ENCODE results near the gene ERLEC1. TPM values are rescaled to one million over a fixed set of nuclear protein-coding genes. Genes with fewer than 3 reads are reported as not detected.
A peak's percentile ranks its signal among the peaks of the same experiment; 100 is the strongest.
"Not testable (repeated sequence)": the region's sequence is repeated elsewhere in the genome, so short reads cannot be mapped to it uniquely, and the experiment has no call there.

ERLEC1 gene
- total RNA-seq, 6 experiments from 2014 or later, result 18.0 to 40.0 (median 22.1) TPM

DNA sequence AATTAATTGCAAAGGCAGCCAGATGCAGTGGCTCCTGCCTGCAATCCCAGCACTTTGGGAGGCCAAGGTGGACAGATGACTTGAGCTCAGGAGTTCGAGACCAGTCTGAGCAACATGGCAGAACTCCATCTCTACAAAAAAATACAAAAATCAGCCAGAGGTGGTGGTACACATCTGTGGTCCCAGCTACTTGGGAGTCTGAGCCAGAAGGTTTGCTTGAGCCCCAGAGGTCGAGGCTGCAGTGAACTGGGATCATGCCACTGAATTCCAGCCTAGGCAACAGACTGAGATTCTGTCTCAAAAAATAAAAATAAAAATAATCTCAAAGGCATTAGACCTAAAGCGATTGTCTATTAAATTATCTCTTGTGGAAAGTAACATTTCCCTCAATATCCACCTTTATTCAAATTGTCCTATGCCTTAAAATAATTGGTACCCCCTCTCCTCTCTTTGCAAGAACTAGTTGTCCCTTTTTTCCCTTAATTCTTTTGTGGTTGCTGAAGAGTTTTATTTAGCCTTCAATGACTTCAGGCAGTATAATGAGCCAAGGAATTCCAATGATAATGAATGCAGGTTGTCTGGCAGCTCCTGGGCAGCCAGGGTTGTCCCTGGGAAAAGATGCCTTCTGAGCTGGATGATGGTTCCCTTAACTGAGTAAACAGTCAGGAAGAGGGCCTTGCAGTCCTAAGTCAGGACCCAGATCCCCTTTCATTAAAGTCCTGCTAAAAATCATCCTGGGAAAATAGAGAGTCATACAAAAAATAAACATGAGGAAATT is 40.7 kb downstream of the ERLEC1 start:
- Histone ChIP-seq H3K9me3 (no peaks in the 10 kb centered on the region), H3K27ac (peak overlapping the region; percentile 7 to 87 (median 75)), H3K36me3 (peaks cover 0 to under 1% (median 0%) of the 10 kb centered on the region in 4 donors), H3K27me3 (no peaks in the 10 kb centered on the region), H3K4me1 (peaks cover 0 to 45% (median 19%) of the 10 kb centered on the region in 4 donors), H3K4me3 (no peak overlapping the region)
- 49% methylated on average over 3 of the region's 3 CpGs for WGBS (ENCODE audit: insufficient coverage, low coverage, low lambda C conversion rate, missing lambda C conversion rate)
- no peak for ATAC-seq
- TF ChIP-seq, protein P1, sequence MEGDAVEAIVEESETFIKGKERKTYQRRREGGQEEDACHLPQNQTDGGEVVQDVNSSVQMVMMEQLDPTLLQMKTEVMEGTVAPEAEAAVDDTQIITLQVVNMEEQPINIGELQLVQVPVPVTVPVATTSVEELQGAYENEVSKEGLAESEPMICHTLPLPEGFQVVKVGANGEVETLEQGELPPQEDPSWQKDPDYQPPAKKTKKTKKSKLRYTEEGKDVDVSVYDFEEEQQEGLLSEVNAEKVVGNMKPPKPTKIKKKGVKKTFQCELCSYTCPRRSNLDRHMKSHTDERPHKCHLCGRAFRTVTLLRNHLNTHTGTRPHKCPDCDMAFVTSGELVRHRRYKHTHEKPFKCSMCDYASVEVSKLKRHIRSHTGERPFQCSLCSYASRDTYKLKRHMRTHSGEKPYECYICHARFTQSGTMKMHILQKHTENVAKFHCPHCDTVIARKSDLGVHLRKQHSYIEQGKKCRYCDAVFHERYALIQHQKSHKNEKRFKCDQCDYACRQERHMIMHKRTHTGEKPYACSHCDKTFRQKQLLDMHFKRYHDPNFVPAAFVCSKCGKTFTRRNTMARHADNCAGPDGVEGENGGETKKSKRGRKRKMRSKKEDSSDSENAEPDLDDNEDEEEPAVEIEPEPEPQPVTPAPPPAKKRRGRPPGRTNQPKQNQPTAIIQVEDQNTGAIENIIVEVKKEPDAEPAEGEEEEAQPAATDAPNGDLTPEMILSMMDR (IDR thresholded peaks at IDR 0.05), result no peak
- no peak for TF ChIP-seq POLR2A (IDR thresholded peaks at IDR 0.05)
- no peak for DNase-seq
- intact Hi-C loops (cut with DNase I), result no loop called here

DNA sequence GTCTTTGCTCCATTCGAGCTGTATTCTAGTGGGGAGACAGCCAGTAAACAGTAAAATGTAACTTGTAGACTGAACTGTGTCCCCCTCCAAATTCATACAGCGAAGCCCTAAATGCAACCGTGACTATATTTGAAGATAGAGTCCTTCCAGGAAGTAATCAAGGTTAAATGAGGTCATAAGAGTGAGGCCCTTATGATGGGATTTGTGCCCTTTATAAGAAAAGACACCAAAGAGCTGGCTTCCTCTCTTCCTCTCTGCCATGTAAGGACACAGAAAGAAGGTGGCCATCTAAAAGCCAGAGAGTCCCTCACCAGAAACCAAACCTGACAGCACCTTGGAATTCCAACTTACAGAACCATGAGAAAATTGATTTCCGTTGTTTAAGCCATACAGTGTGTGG is 41.5 kb downstream of the ERLEC1 start:
- no peak for TF ChIP-seq POLR2A (IDR thresholded peaks at IDR 0.05)
- TF ChIP-seq, protein P1 (IDR thresholded peaks at IDR 0.05), result no peak
- Histone ChIP-seq H3K4me1 (peaks cover 0 to 45% (median 19%) of the 10 kb centered on the region in 4 donors), H3K36me3 (peaks cover 0 to 3% (median 0%) of the 10 kb centered on the region in 4 donors), H3K27me3 (no peaks in the 10 kb centered on the region), H3K27ac (peak overlapping the region in 2 of 3 donors; percentile 75 to 87), H3K9me3 (no peaks in the 10 kb centered on the region), H3K4me3 (no peak overlapping the region)
- DNase-seq, result no peak
- intact Hi-C loops (cut with DNase I), result no loop called here
- 96% methylated on average over 4 of the region's 4 CpGs for WGBS (ENCODE audit: insufficient coverage, low coverage, low lambda C conversion rate, missing lambda C conversion rate)
- no peak for ATAC-seq

DNA sequence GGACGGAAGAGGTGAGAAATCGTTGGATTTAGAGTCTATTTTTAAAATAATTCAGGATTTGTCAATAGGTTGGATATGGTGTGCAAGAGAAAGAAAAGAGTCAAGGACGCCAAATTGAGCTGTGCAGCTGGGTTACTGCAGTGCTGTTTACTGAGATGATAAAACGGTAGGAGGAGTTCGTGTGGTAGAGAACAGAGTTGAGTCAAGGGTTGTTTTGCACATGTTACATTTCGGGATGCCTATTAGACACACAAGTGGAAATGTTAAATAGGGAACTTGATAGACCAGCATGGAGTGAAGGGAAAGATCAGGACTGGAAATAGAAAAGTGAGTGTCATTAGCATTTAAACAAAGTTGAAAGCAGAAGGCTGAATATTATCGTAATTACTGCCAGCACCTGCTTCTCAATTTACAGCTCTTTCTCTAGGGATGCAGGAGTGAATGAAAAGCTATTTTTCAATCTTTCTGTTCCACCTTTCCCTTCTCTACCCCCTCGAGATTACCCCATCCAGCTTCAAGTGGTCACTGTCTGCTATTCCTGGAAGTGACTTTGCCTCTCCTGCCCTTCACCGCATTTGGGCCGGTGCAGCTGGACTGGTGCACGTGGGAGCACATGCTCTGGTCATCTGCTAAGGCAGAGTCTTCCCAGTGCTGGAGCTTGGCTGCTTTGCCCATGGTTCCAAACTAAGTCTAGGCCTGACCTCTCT is 42.6 kb downstream of the ERLEC1 start:
- Histone ChIP-seq H3K4me1 (peaks cover 0 to 45% (median 19%) of the 10 kb centered on the region in 4 donors), H3K9me3 (no peaks in the 10 kb centered on the region), H3K27ac (peak overlapping the region in 2 of 3 donors; percentile 75 to 87), H3K4me3 (no peak overlapping the region), H3K36me3 (peaks cover 0 to 3% (median 0%) of the 10 kb centered on the region in 4 donors), H3K27me3 (no peaks in the 10 kb centered on the region)
- 53% methylated on average over 9 of the region's 11 CpGs for WGBS (ENCODE audit: insufficient coverage, low coverage, low lambda C conversion rate, missing lambda C conversion rate)
- intact Hi-C loops (cut with DNase I), result no loop called here
- peak; percentile 67 to 86 (median 75) for ATAC-seq
- DNase-seq, result peak; percentile 36 to 84 (median 65)
- TF ChIP-seq, protein P1 (IDR thresholded peaks at IDR 0.05), result no peak
- no peak for TF ChIP-seq POLR2A (IDR thresholded peaks at IDR 0.05)

DNA sequence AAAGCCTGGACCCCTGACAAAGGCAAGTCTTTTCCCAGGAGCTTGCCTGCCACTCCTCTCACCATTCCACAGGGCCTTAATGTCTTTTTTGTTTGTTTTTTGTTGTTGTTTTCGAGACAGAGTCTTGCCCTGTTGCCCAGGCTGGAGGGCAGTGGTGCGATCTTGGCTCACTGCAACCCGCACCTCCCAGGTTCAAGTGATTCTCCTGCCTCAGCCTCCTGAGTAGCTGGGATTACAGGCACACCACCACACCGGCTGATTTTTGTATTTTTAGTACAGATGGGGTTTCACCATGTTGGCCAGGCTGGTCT is 43.1 kb downstream of the ERLEC1 start:
- H3K9me3 ChIP-seq; H3K36me3 ChIP-seq; H3K27me3 ChIP-seq; ATAC-seq; H3K4me3 ChIP-seq; DNase-seq; intact Hi-C loops (cut with DNase I): not testable (repeated sequence)
- 91% methylated on average over 4 of the region's 4 CpGs for WGBS (ENCODE audit: insufficient coverage, low coverage, low lambda C conversion rate, missing lambda C conversion rate)
- H3K4me1 ChIP-seq, result peaks cover 0 to 45% (median 19%) of the 10 kb centered on the region in 4 donors
- peak overlapping the region in 2 of 3 donors; percentile 75 to 87 for H3K27ac ChIP-seq

DNA sequence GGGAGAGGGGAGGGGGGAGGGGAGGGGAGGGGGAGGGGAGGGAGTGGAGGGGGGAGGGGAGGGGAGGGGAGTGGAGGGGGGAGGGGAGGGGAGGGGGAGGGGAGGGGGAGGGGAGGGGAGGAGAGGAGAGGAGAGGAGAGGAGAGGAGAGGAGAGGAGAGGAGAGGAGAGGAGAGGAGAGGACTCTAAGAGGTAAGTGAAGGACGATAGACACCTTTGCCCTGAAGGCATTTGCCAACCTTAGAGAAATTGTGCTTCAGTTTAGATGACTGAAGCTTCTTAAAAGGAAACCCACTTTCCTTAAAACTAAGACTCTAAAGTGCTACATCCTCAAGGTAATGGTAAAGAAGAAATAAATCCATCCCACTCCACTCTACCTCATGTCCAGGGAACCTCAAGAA is 53.7 kb downstream of the ERLEC1 start:
- no peak for TF ChIP-seq POLR2A (IDR thresholded peaks at IDR 0.05)
- TF ChIP-seq, protein P1 (IDR thresholded peaks at IDR 0.05), result no peak
- Histone ChIP-seq H3K27ac (no peak overlapping the region), H3K36me3 (no peaks in the 10 kb centered on the region), H3K4me3 (no peak overlapping the region), H3K4me1 (no peaks in the 10 kb centered on the region), H3K27me3 (no peaks in the 10 kb centered on the region), H3K9me3 (no peaks in the 10 kb centered on the region)
- ATAC-seq, result no peak
- DNase-seq, result no peak
- WGBS (ENCODE audit: insufficient coverage, low coverage, low lambda C conversion rate, missing lambda C conversion rate), result 80% methylated on average over 1 of the region's 1 CpG
- intact Hi-C loops (cut with DNase I), result no loop called here

DNA sequence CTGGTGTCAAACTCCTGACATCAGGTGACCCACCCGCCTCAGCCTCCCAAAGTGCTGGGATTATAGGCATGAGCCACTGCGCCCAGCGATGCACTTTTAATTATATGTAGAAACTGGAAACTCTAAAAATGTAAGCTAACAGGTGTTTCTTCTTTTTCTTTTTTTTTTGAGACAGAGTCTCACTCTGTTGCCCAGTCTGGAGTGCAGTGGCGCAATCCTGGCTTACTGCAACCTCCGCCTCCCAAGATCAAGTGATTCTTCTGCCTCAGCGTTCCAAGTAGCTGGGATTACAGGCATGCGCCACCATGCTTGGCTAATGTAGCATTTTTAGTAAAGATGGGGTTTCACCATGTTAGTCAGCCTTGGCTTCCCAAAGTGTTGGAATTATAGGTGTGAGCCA is 54.8 kb downstream of the ERLEC1 start:
- H3K27ac ChIP-seq; H3K4me3 ChIP-seq; H3K9me3 ChIP-seq; H3K27me3 ChIP-seq; intact Hi-C loops (cut with DNase I); DNase-seq; ATAC-seq; H3K4me1 ChIP-seq; H3K36me3 ChIP-seq: not testable (repeated sequence)
- WGBS (ENCODE audit: insufficient coverage, low coverage, low lambda C conversion rate, missing lambda C conversion rate), result 82% methylated on average over 7 of the region's 7 CpGs

Data from right lobe of liver (tissue), 6 donors.